ENCODE data around the gene G6PC1. TPM values are rescaled to one million over a fixed set of nuclear protein-coding genes. Genes with fewer than 3 reads are reported as not detected.
A peak's percentile ranks its signal among the peaks of the same experiment; 100 is the strongest.

Gene G6PC1
- total and polyA plus RNA-seq, 2 of the 13 experiments (the other 11 are each of a cell fraction or from before 2014, with no cell fraction given) = 1.7 to 37.9 TPM

- TF ChIP-seq SOX5 (CRISPR knock-in tag; IDR thresholded peaks at IDR 0.05; ENCODE audit: borderline replicate concordance) (peak; percentile 44; the same call in 1 of the 2 replicates), KLF12 (CRISPR knock-in tag; IDR thresholded peaks at IDR 0.05; ENCODE audit: borderline replicate concordance) (0 out of 2 replicates have a peak, but pooled peaks have one; percentile 62), FOXK1 (CRISPR knock-in tag; IDR thresholded peaks at IDR 0.05; ENCODE audit: borderline replicate concordance, low read depth) (peak; percentile 68; the same call in 1 of the 2 replicates), KMT2A (CRISPR knock-in tag; IDR thresholded peaks at IDR 0.05) (peak; percentile 63; the same call in 1 of the 2 replicates), SIX1 (CRISPR knock-in tag; IDR thresholded peaks at IDR 0.05; ENCODE audit: borderline replicate concordance) (0 out of 2 replicates have a peak, but pooled peaks have one; percentile 23), NCOA2 (CRISPR knock-in tag; IDR thresholded peaks at IDR 0.05) (peak; percentile 22; the same call in 1 of the 2 replicates), ZNF292 (CRISPR knock-in tag; IDR thresholded peaks at IDR 0.05; ENCODE audit: borderline replicate concordance, low read depth) (0 out of 2 replicates have a peak, but pooled peaks have one; percentile 30), ZNF256 (CRISPR knock-in tag; conservative IDR thresholded peaks at IDR 0.05) (no peak), PHF20 (CRISPR knock-in tag; IDR thresholded peaks at IDR 0.05) (no peak), FOSL2 (CRISPR knock-in tag; IDR thresholded peaks at IDR 0.05) (peak; percentile 66), ZFX (CRISPR knock-in tag; IDR thresholded peaks at IDR 0.05; ENCODE audit: low read depth) (peak; percentile 69; the same call in 1 of the 2 replicates), ZGPAT (CRISPR knock-in tag; IDR thresholded peaks at IDR 0.05) (peak; percentile 85), ZBED4 (CRISPR knock-in tag; IDR thresholded peaks at IDR 0.05; ENCODE audit: borderline replicate concordance) (0 out of 2 replicates have a peak, but pooled peaks have one; percentile 60), CBX5 (CRISPR knock-in tag; IDR thresholded peaks at IDR 0.05; ENCODE audit: borderline replicate concordance) (0 out of 2 replicates have a peak, but pooled peaks have one; percentile 27), ZFP41 (CRISPR knock-in tag; IDR thresholded peaks at IDR 0.05; ENCODE audit: borderline replicate concordance) (0 out of 2 replicates have a peak, but pooled peaks have one; percentile 40), ZMAT3 (CRISPR knock-in tag; conservative IDR thresholded peaks at IDR 0.05) (0 out of 2 replicates have a peak, but pooled peaks have one; percentile 18), MXI1 (IDR thresholded peaks at IDR 0.05; ENCODE audit: borderline replicate concordance, low read depth, low read length) (peak; percentile 54; the same call in 1 of the 3 replicates), FOXK2 (IDR thresholded peaks at IDR 0.05) (peak; percentile 74; the same call in 1 of the 2 replicates), ZNF335 (CRISPR knock-in tag; IDR thresholded peaks at IDR 0.05) (peak; percentile 48), MEF2D (CRISPR knock-in tag; IDR thresholded peaks at IDR 0.05) (peak; percentile 26; the same call in 1 of the 2 replicates), FOXA1 (IDR thresholded peaks at IDR 0.05) (no peak), FOXA1 (CRISPR knock-in tag; IDR thresholded peaks at IDR 0.05) (peak; percentile 57; the same call in 1 of the 2 replicates), PPARG (CRISPR knock-in tag; conservative IDR thresholded peaks at IDR 0.05) (peak; percentile 54; the same call in 1 of the 2 replicates)
These were observed 28.3 kb downstream of the G6PC1 start (continued) for GRCh38 chr17:42928714-42929496.

Data from HepG2 (cell line).